ENCODE measurements around the gene GTF2H4.
"Not testable (repeated sequence)": the region's sequence is repeated elsewhere in the genome, so short reads cannot be mapped to it uniquely, and the experiment has no call there.

Gene GTF2H4

GRCh38 chr6:30907758-30908591 is at the start of gene GTF2H4:
Gene GTF2H4 (plus strand): TSS chr6:30908207.
- peak; percentile 98 for DNase-seq (ENCODE audit: low spot score)
- Histone ChIP-seq H3K27ac (peak within 1 kb of the TSS; percentile 38 to 65), H3K4me3 (peak within 1 kb of the TSS; percentile 88)
- no peak for TF ChIP-seq CTCF (IDR thresholded peaks at IDR 0.05)

- H3K4me3 ChIP-seq; H3K27ac ChIP-seq; DNase-seq (ENCODE audit: low spot score): not testable (repeated sequence)
Measured at GRCh38 chr6:30859726-30860125, 48.3 kb upstream of the GTF2H4 start.

GRCh38 chr6:30861257-30862048 is 46.6 kb upstream of the GTF2H4 start:
- no peak overlapping the region for H3K27ac ChIP-seq
- no peak overlapping the region for H3K4me3 ChIP-seq
- no peak for TF ChIP-seq CTCF (IDR thresholded peaks at IDR 0.05)
- DNase-seq (ENCODE audit: low spot score): no peak

GRCh38 chr6:30862156-30862875 is 45.7 kb upstream of the GTF2H4 start:
- no peak overlapping the region for H3K4me3 ChIP-seq
- TF ChIP-seq CTCF (IDR thresholded peaks at IDR 0.05): no peak
- no peak overlapping the region for H3K27ac ChIP-seq
- DNase-seq (ENCODE audit: low spot score): no peak

GRCh38 chr6:30864325-30864724 is 43.7 kb upstream of the GTF2H4 start:
- no peak overlapping the region for H3K27ac ChIP-seq
- no peak for TF ChIP-seq CTCF (IDR thresholded peaks at IDR 0.05)
- no peak overlapping the region for H3K4me3 ChIP-seq
- no peak for DNase-seq (ENCODE audit: low spot score)

GRCh38 chr6:30869241-30869749 is 38.7 kb upstream of the GTF2H4 start:
- not testable (repeated sequence) for DNase-seq (ENCODE audit: low spot score); H3K4me3 ChIP-seq; H3K27ac ChIP-seq

GRCh38 chr6:30870546-30870945 is 37.5 kb upstream of the GTF2H4 start:
- H3K27ac ChIP-seq: no peak overlapping the region
- no peak for TF ChIP-seq CTCF (IDR thresholded peaks at IDR 0.05)
- no peak for DNase-seq (ENCODE audit: low spot score)

More at GRCh38 chr6:30870546-30870945, 37.5 kb upstream of the GTF2H4 start:
- H3K4me3 ChIP-seq: no peak overlapping the region
